ENCODE data around the gene MPP3.

GRCh38 chr17:43881181-43881580 is 48.2 kb upstream of the MPP3 start:
- TF ChIP-seq IRF1 (CRISPR knock-in tag; IDR thresholded peaks at IDR 0.05; ENCODE audit: borderline replicate concordance) (no peak), NCOA4 (IDR thresholded peaks at IDR 0.05; ENCODE audit: partially characterized antibody) (no peak), BHLHE40 (IDR thresholded peaks at IDR 0.05; ENCODE audit: low read length) (no peak), REST (IDR thresholded peaks at IDR 0.05; ENCODE audit: borderline replicate concordance) (no peak), REST (CRISPR knock-in tag; IDR thresholded peaks at IDR 0.05; ENCODE audit: low read depth) (no peak)

Data from K562 (cell line).